Neuron (in vitro differentiated cells): ENCODE results near the gene SRMS.
A peak's percentile ranks its signal among the peaks of the same experiment; 100 is the strongest.

Experiments
- H2AFZ ChIP-seq: one replicate; pipeline ENCODE4 v1.6.1; 2013; ENCODE audit warnings: low read depth, mild to moderate bottlenecking, inconsistent platforms, low read length, moderate library complexity
- H3K27me3 ChIP-seq: one replicate; pipeline ENCODE4 v1.6.1; 2013; ENCODE audit warnings: low read length; ENCODE audit not compliant: insufficient read depth
- H3K36me3 ChIP-seq: one replicate; pipeline ENCODE4 v1.6.1; 2013; ENCODE audit warnings: low read length; ENCODE audit not compliant: insufficient read depth
- H3K4me1 ChIP-seq: one replicate; pipeline ENCODE4 v1.6.1; 2013; ENCODE audit warnings: low read length; ENCODE audit not compliant: insufficient read depth
- H3K4me3 ChIP-seq: 2 replicates; pipeline ENCODE4 v1.5.1; 2013; ENCODE audit warnings: mild to moderate bottlenecking, low read length, moderate library complexity
- H3K9me3 ChIP-seq: one replicate; pipeline ENCODE4 v1.6.1; 2013; ENCODE audit warnings: low read length

SRMS gene

DNA sequence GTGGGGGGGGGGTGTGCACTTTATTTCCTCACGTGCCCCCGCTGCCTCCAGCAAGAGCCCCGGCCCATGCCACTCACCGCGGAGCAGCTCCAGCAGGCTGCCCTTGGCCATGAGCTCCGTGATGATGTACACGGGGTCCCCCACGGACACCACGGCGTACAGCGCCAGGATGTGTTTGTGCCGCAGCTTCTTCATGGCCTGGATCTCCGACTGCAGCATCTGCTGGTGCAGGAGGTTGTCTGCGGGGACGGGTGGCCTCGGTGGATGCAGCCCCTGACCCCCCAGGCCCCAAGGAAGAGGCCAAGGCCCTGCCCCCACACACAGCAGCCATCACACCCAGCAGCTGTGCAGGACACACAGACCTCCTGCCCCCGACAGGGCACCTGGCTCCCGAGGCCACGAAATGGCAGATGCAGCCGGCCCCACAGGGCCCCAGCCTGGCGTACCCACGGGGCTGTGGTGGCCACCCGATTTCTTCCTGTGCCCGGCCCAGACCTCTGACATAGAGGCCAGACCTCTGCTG is 15.0 kb downstream of the SRMS start:
- no peak overlapping the region for H3K4me3 ChIP-seq
- no peak overlapping the region for H2AFZ ChIP-seq
- H3K4me1 ChIP-seq, result peaks cover 6% of the 10 kb centered on the region
- no peaks in the 10 kb centered on the region for H3K9me3 ChIP-seq
- no peaks in the 10 kb centered on the region for H3K36me3 ChIP-seq
- H3K27me3 ChIP-seq, result no peaks in the 10 kb centered on the region

- H3K27me3 ChIP-seq, result no peaks in the 10 kb centered on the region
- H2AFZ ChIP-seq, result no peak overlapping the region
- no peaks in the 10 kb centered on the region for H3K9me3 ChIP-seq
- H3K36me3 ChIP-seq, result no peaks in the 10 kb centered on the region
- peaks cover 5% of the 10 kb centered on the region for H3K4me1 ChIP-seq
- no peak overlapping the region for H3K4me3 ChIP-seq
Observed at GRCh38 chr20:63531686-63532448, 15.7 kb downstream of the SRMS start.

GRCh38 chr20:63530788-63531160 is 16.8 kb downstream of the SRMS start:
- Histone ChIP-seq H3K9me3 (no peaks in the 10 kb centered on the region), H3K4me1 (peaks cover 5% of the 10 kb centered on the region), H2AFZ (no peak overlapping the region), H3K36me3 (no peaks in the 10 kb centered on the region), H3K4me3 (no peak overlapping the region), H3K27me3 (no peaks in the 10 kb centered on the region)

DNA sequence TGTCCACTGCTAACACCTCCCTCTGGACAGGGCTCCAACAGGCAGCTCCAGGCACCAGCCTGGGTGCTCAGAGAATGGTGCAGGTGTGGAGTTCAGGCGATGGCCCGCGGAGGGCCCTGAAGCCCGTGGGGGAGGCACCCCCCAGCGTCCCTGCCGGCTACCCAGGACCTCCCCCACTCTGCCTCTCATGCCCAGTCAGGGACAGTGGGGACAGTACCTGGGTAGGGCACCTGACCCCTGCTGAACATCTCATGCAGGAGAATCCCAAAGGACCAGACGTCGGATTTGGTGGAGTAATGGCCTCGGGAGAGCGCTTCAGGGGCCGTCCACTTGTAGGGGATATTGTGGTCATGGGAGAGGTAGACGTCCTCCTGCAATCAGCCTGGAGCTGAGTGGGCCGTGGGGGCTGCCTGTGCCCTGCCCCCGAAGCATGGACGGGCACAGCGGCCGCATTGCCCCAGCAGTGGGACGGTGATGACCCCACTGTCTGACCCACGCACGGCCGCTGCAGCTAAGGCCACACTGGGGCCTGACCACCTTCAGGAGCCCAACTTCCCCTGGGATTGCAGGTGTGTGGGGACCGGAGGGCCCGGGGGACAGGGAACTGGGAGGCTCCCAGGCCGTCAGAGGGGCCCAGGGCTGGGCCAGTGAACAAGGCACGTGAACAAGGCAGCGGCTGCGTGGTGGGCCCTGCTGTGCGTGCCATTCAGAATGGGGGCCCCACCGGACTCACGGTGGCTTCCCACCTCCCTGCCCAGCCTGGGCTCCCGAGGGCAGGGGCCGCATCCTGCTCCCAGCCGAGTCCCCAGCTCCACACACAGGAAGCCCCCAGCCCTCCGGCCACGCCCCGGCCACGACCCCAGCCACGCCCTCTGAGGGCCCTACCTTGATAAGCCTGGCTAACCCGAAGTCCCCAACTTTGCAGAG is 17.4 kb downstream of the SRMS start:
- Histone ChIP-seq H3K27me3 (no peaks in the 10 kb centered on the region), H3K4me1 (peaks cover 4% of the 10 kb centered on the region), H3K9me3 (no peaks in the 10 kb centered on the region), H3K4me3 (no peak overlapping the region), H2AFZ (no peak overlapping the region), H3K36me3 (no peaks in the 10 kb centered on the region)

DNA sequence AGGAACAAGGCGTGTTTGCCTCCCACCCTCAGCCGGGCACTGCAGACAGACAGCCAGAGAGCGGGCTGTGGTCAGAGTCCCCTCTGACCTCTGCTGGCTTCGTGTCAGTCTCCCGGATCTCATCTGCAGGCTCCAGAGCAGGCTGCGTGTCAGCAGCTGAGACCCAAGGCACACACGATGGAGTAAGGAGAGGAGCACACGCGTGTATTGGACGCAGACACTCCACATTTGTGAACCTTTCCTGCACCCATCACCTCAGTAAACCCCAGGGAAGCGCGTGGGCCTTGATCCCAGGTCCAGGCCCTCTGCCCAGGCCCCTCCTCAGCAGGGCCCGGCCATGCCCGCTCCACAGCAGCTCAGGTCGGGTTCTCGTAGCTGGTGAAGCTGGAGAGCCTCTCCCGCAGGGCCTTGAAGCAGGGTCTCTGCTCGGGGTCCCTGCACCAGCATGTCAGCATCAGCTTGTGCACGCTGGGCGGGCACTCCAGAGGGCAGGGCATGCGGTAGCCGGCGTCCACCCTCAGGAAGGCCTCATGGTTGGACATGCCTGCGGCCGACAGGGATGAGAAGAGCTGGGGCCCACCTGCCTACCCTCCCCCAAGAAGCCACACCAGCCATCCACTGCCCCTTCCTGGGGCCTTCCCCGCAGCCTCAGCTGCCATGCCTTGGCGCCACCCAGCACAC is 18.2 kb downstream of the SRMS start:
- no peaks in the 10 kb centered on the region for H3K9me3 ChIP-seq
- H3K4me1 ChIP-seq, result no peaks in the 10 kb centered on the region
- no peak overlapping the region for H3K4me3 ChIP-seq
- no peaks in the 10 kb centered on the region for H3K27me3 ChIP-seq
- H3K36me3 ChIP-seq, result no peaks in the 10 kb centered on the region
- no peak overlapping the region for H2AFZ ChIP-seq

DNA sequence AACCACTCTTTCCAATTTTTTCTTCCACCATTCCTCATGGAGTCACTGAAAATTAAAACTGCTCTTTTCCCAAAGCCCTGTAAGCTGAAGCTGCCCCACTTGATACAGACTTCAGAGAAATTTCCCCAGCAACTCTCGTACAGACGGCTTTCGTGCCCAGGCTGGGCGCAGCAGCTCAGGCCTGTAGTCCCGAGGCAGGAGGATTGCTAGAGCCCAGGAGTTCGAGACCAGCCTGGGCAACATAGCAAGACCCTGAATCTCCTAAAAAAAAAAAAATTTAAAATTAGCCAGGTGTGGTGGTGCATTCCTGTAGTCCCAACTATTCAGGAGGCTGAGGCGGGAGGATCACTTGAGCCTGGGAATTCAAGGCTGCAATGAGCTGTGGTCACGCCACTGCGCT is 20.4 kb downstream of the SRMS start:
- no peak overlapping the region for H3K4me3 ChIP-seq
- peaks cover 6% of the 10 kb centered on the region for H3K9me3 ChIP-seq
- H3K36me3 ChIP-seq, result peaks cover 14% of the 10 kb centered on the region
- peaks cover 5% of the 10 kb centered on the region for H3K4me1 ChIP-seq
- H2AFZ ChIP-seq, result no peak overlapping the region
- no peaks in the 10 kb centered on the region for H3K27me3 ChIP-seq

DNA sequence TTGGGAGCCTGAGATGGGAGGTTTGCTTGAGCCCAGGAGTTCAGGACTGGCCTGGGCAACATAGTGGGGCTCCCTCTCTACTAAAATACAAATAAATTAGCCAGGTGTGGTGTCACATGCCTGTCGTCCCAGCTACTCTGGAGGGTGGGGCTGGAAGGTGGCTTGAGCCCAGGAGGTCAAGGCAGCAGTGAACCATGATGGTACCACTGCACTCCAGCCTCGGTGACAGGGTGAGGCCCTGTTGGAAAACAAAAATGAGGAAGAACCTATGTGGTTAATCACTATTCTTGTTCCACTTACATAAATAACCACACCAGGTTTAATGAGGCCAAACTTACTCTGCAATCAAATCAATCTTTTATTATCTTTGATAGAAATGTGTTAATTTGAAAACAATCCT is 21.6 kb downstream of the SRMS start:
- H2AFZ ChIP-seq, result no peak overlapping the region
- peaks cover 24% of the 10 kb centered on the region for H3K36me3 ChIP-seq
- H3K27me3 ChIP-seq, result no peaks in the 10 kb centered on the region
- no peak overlapping the region for H3K4me3 ChIP-seq
- H3K4me1 ChIP-seq, result peaks cover 13% of the 10 kb centered on the region
- peaks cover 6% of the 10 kb centered on the region for H3K9me3 ChIP-seq

DNA sequence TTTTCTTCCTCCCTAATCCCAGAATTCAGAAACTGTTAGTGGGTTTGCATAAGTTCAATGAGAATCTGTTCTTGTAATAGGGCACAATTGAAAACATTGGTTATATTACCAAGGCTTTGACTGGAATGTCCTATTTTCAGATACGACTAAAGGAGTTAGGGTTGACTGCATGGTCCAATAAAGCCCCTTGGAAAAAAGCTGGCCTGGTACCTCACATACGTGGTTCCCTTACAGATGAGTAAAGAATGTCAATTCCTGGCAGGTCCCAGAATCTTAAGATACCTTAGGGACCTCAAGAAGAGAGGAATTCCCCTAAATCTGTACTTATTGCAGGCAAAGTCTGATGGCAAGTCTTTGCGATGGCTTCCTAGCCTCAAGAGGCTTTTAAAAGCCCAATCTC is 22.4 kb downstream of the SRMS start:
- no peak overlapping the region for H3K4me3 ChIP-seq
- H3K27me3 ChIP-seq, result no peaks in the 10 kb centered on the region
- H3K36me3 ChIP-seq, result peaks cover 24% of the 10 kb centered on the region
- H2AFZ ChIP-seq, result no peak overlapping the region
- peaks cover 13% of the 10 kb centered on the region for H3K4me1 ChIP-seq
- H3K9me3 ChIP-seq, result peaks cover 6% of the 10 kb centered on the region

- Histone ChIP-seq H3K4me1 (peaks cover 17% of the 10 kb centered on the region), H3K27me3 (no peaks in the 10 kb centered on the region), H3K36me3 (peaks cover 26% of the 10 kb centered on the region), H3K9me3 (peaks cover 6% of the 10 kb centered on the region), H2AFZ (no peak overlapping the region), H3K4me3 (no peak overlapping the region)
Observed at GRCh38 chr20:63522981-63523611, 24.5 kb downstream of the SRMS start.

DNA sequence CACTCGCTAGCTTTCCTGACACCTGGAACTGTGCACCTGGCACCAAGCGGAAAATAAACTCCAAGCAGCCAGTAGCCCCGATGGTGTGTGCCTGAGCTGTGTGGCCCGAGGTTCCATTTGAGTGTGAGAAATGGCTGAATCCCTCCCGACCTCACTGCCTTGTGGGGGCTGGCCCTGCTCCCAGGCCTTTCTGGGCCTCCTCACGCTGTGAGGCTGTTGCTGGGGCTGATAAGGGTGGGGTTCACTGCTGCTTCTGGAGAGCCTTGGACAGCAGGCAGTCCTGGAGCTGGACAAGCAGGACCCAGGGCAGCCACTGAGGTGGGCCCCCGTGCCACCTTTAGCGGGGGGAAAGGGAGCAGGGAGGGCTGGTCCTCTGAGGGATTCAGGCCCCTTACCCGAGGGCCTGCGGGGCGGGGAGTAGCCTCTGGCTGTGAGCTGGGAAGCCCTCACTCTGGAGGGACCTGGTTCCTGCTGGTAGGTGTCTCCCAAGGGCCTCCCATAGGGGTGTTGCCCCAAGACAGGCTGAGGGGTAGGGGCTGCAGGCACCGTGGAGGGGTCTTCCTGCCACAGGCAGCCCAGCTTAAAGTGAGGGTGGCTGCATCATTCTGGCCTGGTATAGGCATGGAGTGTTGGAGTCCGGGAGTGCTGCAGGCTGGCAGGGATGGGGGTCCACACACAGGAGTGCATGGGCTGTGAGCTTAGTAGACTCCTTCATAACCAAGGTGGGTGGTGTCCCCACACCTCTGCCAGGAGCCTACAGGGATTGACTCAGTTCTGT is 25.3 kb downstream of the SRMS start:
- Histone ChIP-seq H3K4me3 (peak overlapping the region; percentile 98), H3K27me3 (no peaks in the 10 kb centered on the region), H2AFZ (no peak overlapping the region), H3K36me3 (peaks cover 26% of the 10 kb centered on the region), H3K9me3 (peaks cover 6% of the 10 kb centered on the region), H3K4me1 (peaks cover 17% of the 10 kb centered on the region)

GRCh38 chr20:63521602-63522001 is 25.9 kb downstream of the SRMS start:
- Histone ChIP-seq H3K36me3 (peaks cover 26% of the 10 kb centered on the region), H3K4me3 (peak overlapping the region; percentile 98), H3K4me1 (peaks cover 17% of the 10 kb centered on the region), H2AFZ (no peak overlapping the region), H3K27me3 (no peaks in the 10 kb centered on the region), H3K9me3 (peaks cover 6% of the 10 kb centered on the region)
